ENCODE measurements around the gene KIAA0513.

GRCh38 chr16:85142129-85142513, 114.5 kb downstream of the KIAA0513 start:
- TF ChIP-seq CTCF (IDR thresholded peaks at IDR 0.05; ENCODE audit: insufficient read depth, low read length) (no peak), REST (IDR thresholded peaks at IDR 0.05; ENCODE audit: insufficient replicate concordance, low read depth) (no peak), POLR2AphosphoS5 (IDR thresholded peaks at IDR 0.05; ENCODE audit: low read depth) (no peak)
